ENCODE data around the gene ALPP.
"Not testable (repeated sequence)": the region's sequence is repeated elsewhere in the genome, so short reads cannot be mapped to it uniquely, and the experiment has no call there.

ALPP gene

GRCh38 chr2:232377319-232377718, 1.2 kb upstream of the ALPP start:
- WGBS: 96% methylated on average over 7 of the region's 7 CpGs
- peaks cover 8% of the 10 kb centered on the region for H3K4me1 ChIP-seq (ENCODE audit: insufficient read depth, low read length)
- no peaks in the 10 kb centered on the region for H3K9me3 ChIP-seq (ENCODE audit: insufficient read depth, low read depth, low read length)
- H3K36me3 ChIP-seq (ENCODE audit: insufficient read depth, low read length): no peaks in the 10 kb centered on the region
- no peak overlapping the region for H3K9ac ChIP-seq (ENCODE audit: low read depth, low read length)
- no peak overlapping the region for H3K27ac ChIP-seq (ENCODE audit: low read depth, low read length)
- H3K27me3 ChIP-seq (ENCODE audit: insufficient read depth, low read length): peaks cover 7% of the 10 kb centered on the region; the same call in 1 of the 2 replicates
- H3K4me3 ChIP-seq (ENCODE audit: low read length): no peak overlapping the region

GRCh38 chr2:232377841-232378734, 463 bp upstream of the ALPP start:
- peaks cover 8% of the 10 kb centered on the region for H3K4me1 ChIP-seq (ENCODE audit: insufficient read depth, low read length)
- no peak overlapping the region for H3K9ac ChIP-seq (ENCODE audit: low read depth, low read length)
- no peaks in the 10 kb centered on the region for H3K9me3 ChIP-seq (ENCODE audit: insufficient read depth, low read depth, low read length)
- no peaks in the 10 kb centered on the region for H3K36me3 ChIP-seq (ENCODE audit: insufficient read depth, low read length)
- WGBS: 90% methylated on average over 17 of the region's 17 CpGs
- H3K27ac ChIP-seq (ENCODE audit: low read depth, low read length): no peak overlapping the region
- H3K4me3 ChIP-seq (ENCODE audit: low read length): no peak overlapping the region
- H3K27me3 ChIP-seq (ENCODE audit: insufficient read depth, low read length): peaks cover 12% of the 10 kb centered on the region

GRCh38 chr2:232379610-232380590, 1.3 kb downstream of the ALPP start:
- H3K4me3 ChIP-seq (ENCODE audit: low read length); H3K27ac ChIP-seq (ENCODE audit: low read depth, low read length); H3K4me1 ChIP-seq (ENCODE audit: insufficient read depth, low read length); H3K9ac ChIP-seq (ENCODE audit: low read depth, low read length); H3K9me3 ChIP-seq (ENCODE audit: insufficient read depth, low read depth, low read length); H3K36me3 ChIP-seq (ENCODE audit: insufficient read depth, low read length): not testable (repeated sequence)
- peaks cover 25% of the 10 kb centered on the region for H3K27me3 ChIP-seq (ENCODE audit: insufficient read depth, low read length)
- 90% methylated on average over 41 of the region's 41 CpGs for WGBS

GRCh38 chr2:232381204-232382031, 2.9 kb downstream of the ALPP start:
- not testable (repeated sequence) for H3K36me3 ChIP-seq (ENCODE audit: insufficient read depth, low read length); H3K9ac ChIP-seq (ENCODE audit: low read depth, low read length); H3K4me1 ChIP-seq (ENCODE audit: insufficient read depth, low read length); H3K4me3 ChIP-seq (ENCODE audit: low read length); H3K27ac ChIP-seq (ENCODE audit: low read depth, low read length); H3K9me3 ChIP-seq (ENCODE audit: insufficient read depth, low read depth, low read length)
- 92% methylated on average over 59 of the region's 59 CpGs for WGBS
- H3K27me3 ChIP-seq (ENCODE audit: insufficient read depth, low read length): peaks cover 40% of the 10 kb centered on the region

GRCh38 chr2:232382331-232383225, 4.0 kb downstream of the ALPP start:
- H3K27ac ChIP-seq (ENCODE audit: low read depth, low read length): no peak overlapping the region
- H3K27me3 ChIP-seq (ENCODE audit: insufficient read depth, low read length): peaks cover 51% of the 10 kb centered on the region
- no peaks in the 10 kb centered on the region for H3K36me3 ChIP-seq (ENCODE audit: insufficient read depth, low read length)
- no peak overlapping the region for H3K9ac ChIP-seq (ENCODE audit: low read depth, low read length)
- no peak overlapping the region for H3K4me3 ChIP-seq (ENCODE audit: low read length)
- H3K9me3 ChIP-seq (ENCODE audit: insufficient read depth, low read depth, low read length): no peaks in the 10 kb centered on the region
- 81% methylated on average over 16 of the region's 18 CpGs for WGBS
- H3K4me1 ChIP-seq (ENCODE audit: insufficient read depth, low read length): 0 out of 2 replicates have a peak, but pooled peaks cover 8% of the 10 kb centered on the region

GRCh38 chr2:232384466-232384865, 5.9 kb downstream of the ALPP start:
- Histone ChIP-seq H3K27me3 (ENCODE audit: insufficient read depth, low read length) (peaks cover 70% of the 10 kb centered on the region), H3K4me3 (ENCODE audit: low read length) (no peak overlapping the region), H3K9me3 (ENCODE audit: insufficient read depth, low read depth, low read length) (no peaks in the 10 kb centered on the region), H3K4me1 (ENCODE audit: insufficient read depth, low read length) (peaks cover 16% of the 10 kb centered on the region), H3K36me3 (ENCODE audit: insufficient read depth, low read length) (no peaks in the 10 kb centered on the region), H3K9ac (ENCODE audit: low read depth, low read length) (no peak overlapping the region), H3K27ac (ENCODE audit: low read depth, low read length) (no peak overlapping the region)
- 96% methylated on average over 1 of the region's 1 CpG for WGBS

GRCh38 chr2:232385058-232385457, 6.5 kb downstream of the ALPP start:
- peaks cover 21% of the 10 kb centered on the region for H3K4me1 ChIP-seq (ENCODE audit: insufficient read depth, low read length)
- H3K9me3 ChIP-seq (ENCODE audit: insufficient read depth, low read depth, low read length); H3K27ac ChIP-seq (ENCODE audit: low read depth, low read length); H3K36me3 ChIP-seq (ENCODE audit: insufficient read depth, low read length); H3K9ac ChIP-seq (ENCODE audit: low read depth, low read length); H3K4me3 ChIP-seq (ENCODE audit: low read length): not testable (repeated sequence)
- H3K27me3 ChIP-seq (ENCODE audit: insufficient read depth, low read length): peaks cover 76% of the 10 kb centered on the region

- WGBS: 40% methylated on average over 24 of the region's 24 CpGs
- Histone ChIP-seq H3K4me1 (ENCODE audit: insufficient read depth, low read length) (peaks cover 21% of the 10 kb centered on the region), H3K9me3 (ENCODE audit: insufficient read depth, low read depth, low read length) (no peaks in the 10 kb centered on the region), H3K27me3 (ENCODE audit: insufficient read depth, low read length) (peaks cover 84% of the 10 kb centered on the region), H3K4me3 (ENCODE audit: low read length) (peak overlapping the region; percentile 56), H3K27ac (ENCODE audit: low read depth, low read length) (no peak overlapping the region), H3K9ac (ENCODE audit: low read depth, low read length) (peak overlapping the region; percentile 53; the same call in 1 of the 2 replicates), H3K36me3 (ENCODE audit: insufficient read depth, low read length) (no peaks in the 10 kb centered on the region)
Measured at GRCh38 chr2:232385660-232386489, 7.3 kb downstream of the ALPP start.

- 2% methylated on average over 23 of the region's 23 CpGs for WGBS
- no peaks in the 10 kb centered on the region for H3K36me3 ChIP-seq (ENCODE audit: insufficient read depth, low read length)
- H3K4me3 ChIP-seq (ENCODE audit: low read length): peak overlapping the region; percentile 56
- H3K9ac ChIP-seq (ENCODE audit: low read depth, low read length): peak overlapping the region; percentile 53; the same call in 1 of the 2 replicates
- H3K4me1 ChIP-seq (ENCODE audit: insufficient read depth, low read length): peaks cover 21% of the 10 kb centered on the region
- no peaks in the 10 kb centered on the region for H3K9me3 ChIP-seq (ENCODE audit: insufficient read depth, low read depth, low read length)
- H3K27ac ChIP-seq (ENCODE audit: low read depth, low read length): no peak overlapping the region
- peaks cover 85% of the 10 kb centered on the region for H3K27me3 ChIP-seq (ENCODE audit: insufficient read depth, low read length)
Measured at GRCh38 chr2:232386490-232386739, 7.9 kb downstream of the ALPP start.

Data from HUES64 (cell line).